ENCODE results near the gene TCTN2.

The TCTN2 gene

DNA sequence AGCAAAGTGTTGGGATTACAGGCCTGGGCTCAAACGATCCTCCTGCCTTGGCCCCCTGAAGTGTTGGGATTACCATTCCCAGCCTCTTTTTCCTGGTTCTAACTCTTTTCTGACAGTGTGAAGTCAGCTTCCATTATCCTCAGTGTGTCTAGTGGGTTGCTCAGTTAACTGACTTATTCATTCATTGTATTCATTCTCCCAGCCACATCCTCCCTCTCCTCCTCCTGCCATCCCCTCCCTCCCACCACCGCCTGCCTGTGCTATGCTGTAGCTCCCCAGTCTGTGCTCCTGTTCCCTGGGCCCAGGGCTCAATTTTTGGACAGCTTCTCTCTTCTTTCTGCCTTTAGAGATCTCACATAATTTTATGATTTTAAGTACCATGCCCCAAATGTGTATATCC, 60.7 kb downstream of the TCTN2 start:
- in situ Hi-C loops (cut with MboI; ENCODE audit: low pct_unique_long_range_greater_than_20kb, low sequenced_read_pairs), result no loop called here

GRCh38 chr12:123732251-123732650, 61.3 kb downstream of the TCTN2 start:
- in situ Hi-C loops (cut with MboI; ENCODE audit: low pct_unique_long_range_greater_than_20kb, low sequenced_read_pairs), result no loop called here
- no peak for DNase-seq

More for the DNA sequence above, 60.7 kb downstream of the TCTN2 start:
- no peak for DNase-seq

GRCh38 chr12:123733229-123733628, 62.3 kb downstream of the TCTN2 start:
- in situ Hi-C loops (cut with MboI; ENCODE audit: low pct_unique_long_range_greater_than_20kb, low sequenced_read_pairs), result no loop called here
- no peak for DNase-seq

GRCh38 chr12:123734268-123734667, 63.4 kb downstream of the TCTN2 start:
- DNase-seq, result no peak
- in situ Hi-C loops (cut with MboI; ENCODE audit: low pct_unique_long_range_greater_than_20kb, low sequenced_read_pairs), result no loop called here

DNA sequence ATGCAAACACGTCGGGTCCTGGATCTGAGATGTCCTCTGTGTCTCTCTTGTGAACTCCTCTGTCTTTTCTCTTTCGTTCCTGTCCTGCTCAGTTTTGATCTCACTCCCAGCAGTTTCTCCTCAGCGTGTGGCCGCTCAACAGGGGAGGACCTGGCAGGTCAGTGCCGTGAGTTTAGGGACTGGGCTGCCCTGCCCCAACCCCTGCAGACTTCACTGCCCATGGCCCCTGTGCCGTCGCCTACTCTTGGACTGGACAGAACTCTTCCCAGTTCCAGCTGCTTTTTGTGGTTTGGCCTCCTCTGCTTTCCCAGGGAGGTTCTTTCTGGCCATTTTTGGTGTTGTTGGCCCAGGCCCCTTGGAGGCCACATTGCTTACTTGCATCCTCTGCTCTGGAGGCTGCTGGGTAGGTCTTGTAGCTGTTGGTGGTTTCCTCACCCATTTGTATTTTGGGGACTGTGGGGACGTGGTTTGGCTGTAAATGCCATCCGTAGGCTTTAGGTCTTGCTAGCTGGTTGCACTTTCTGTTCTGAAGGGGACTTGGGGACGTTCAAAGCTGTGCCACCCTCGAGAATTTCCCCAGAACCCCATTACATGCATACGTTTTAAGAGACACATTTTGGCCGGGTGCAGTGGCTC, 71.1 kb downstream of the TCTN2 start:
- in situ Hi-C loops (cut with MboI; ENCODE audit: low pct_unique_long_range_greater_than_20kb, low sequenced_read_pairs), result no loop called here

DNA sequence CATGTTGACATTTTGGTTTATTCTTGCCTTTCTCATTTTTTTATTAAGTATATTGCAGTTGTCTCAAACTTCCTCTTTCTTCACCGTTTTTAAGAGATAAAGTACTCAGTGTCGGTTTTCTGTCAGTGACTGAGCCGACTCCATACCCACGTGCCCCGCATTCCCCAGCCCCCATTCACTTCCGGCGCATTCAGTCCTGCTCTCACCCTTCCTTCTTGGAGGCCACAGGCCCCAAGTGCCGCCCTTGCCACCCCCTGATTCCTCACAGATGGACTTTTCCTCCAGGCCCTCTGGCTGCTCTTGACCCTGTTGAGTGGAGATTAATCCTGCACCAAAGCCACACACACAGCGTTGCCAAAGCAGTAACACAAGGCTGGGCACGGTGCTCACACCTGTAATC, 72.1 kb downstream of the TCTN2 start:
- in situ Hi-C loops (cut with MboI; ENCODE audit: low pct_unique_long_range_greater_than_20kb, low sequenced_read_pairs), result no loop called here
- DNase-seq, result peak; percentile 96

More for the DNA sequence above, 71.1 kb downstream of the TCTN2 start:
- DNase-seq, result no peak

GRCh38 chr12:123744836-123745235, 73.9 kb downstream of the TCTN2 start:
- no peak for DNase-seq
- in situ Hi-C loops (cut with MboI; ENCODE audit: low pct_unique_long_range_greater_than_20kb, low sequenced_read_pairs), result no loop called here

- DNase-seq, result no peak
- in situ Hi-C loops (cut with MboI; ENCODE audit: low pct_unique_long_range_greater_than_20kb, low sequenced_read_pairs), result no loop called here
These were observed 76.4 kb downstream of the TCTN2 start for GRCh38 chr12:123747309-123747708.

- peak; percentile 62 for DNase-seq
- in situ Hi-C loops (cut with MboI; ENCODE audit: low pct_unique_long_range_greater_than_20kb, low sequenced_read_pairs), result no loop called here
These were observed 77.2 kb downstream of the TCTN2 start for GRCh38 chr12:123748161-123748560.

GRCh38 chr12:123748661-123749060, 77.7 kb downstream of the TCTN2 start:
- DNase-seq, result no peak

GRCh38 chr12:123749355-123749754, 78.4 kb downstream of the TCTN2 start:
- in situ Hi-C loops (cut with MboI; ENCODE audit: low pct_unique_long_range_greater_than_20kb, low sequenced_read_pairs), result no loop called here
- DNase-seq, result no peak

More at GRCh38 chr12:123748661-123749060, 77.7 kb downstream of the TCTN2 start:
- in situ Hi-C loops (cut with MboI; ENCODE audit: low pct_unique_long_range_greater_than_20kb, low sequenced_read_pairs), result no loop called here

- in situ Hi-C loops (cut with MboI; ENCODE audit: low pct_unique_long_range_greater_than_20kb, low sequenced_read_pairs), result no loop called here
- no peak for DNase-seq
These were observed 79.3 kb downstream of the TCTN2 start for GRCh38 chr12:123750159-123750656.

DNA sequence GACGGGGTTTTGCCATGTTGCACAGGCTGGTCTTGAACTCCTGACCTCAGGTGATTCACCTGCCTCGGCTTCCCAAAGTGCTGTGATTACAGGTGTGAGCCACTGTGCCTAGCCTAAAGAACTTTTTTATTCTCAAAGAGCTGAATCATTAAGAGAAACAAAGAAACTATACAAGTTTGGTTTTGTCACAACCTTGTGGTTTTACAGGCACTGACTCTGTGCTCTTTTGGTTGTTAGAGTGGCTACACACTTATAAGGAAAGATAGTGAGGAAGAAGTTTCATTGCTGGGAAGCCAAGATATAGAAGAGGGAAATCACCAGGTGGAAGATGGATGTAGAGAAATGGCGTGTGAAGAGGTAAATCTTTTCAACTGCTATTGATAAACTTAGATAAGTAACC, 81.1 kb downstream of the TCTN2 start:
- in situ Hi-C loops (cut with MboI; ENCODE audit: low pct_unique_long_range_greater_than_20kb, low sequenced_read_pairs), result no loop called here
- DNase-seq, result no peak

DNA sequence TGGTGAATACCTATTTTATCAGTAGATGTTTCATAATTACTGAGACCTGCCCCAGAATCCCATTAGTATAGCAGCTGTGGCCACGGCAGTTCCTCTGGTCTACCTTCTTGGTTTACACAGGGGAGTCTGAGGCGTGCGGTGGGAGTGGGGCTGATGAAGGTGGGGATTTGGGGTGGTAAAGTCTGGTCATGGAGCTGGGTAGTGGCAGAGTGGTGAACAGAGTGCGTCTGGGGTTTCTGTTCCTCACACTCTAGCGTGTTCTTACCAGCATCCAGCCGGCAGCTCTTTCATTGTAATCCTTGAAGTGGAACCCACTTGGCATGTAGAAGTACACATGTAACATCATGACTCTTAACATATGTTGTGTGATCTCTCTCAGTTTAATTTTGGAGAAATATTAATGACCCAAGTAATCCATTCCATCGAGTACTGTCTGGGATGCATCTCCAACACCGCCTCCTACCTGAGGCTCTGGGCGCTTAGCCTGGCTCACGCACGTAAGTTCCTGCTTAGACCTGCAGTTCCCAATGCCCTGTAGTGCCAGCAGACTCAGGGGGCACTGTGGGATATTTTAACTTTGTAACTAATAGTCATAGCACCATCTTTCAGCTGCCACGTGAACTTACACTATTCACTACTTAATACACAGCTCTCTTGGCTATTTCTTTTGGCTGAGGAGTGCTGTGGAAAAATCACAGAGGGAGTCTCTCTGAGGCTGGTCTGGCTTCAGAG, 83.3 kb downstream of the TCTN2 start:
- in situ Hi-C loops (cut with MboI; ENCODE audit: low pct_unique_long_range_greater_than_20kb, low sequenced_read_pairs), result no loop called here
- DNase-seq, result no peak

GRCh38 chr12:123757561-123757960, 86.6 kb downstream of the TCTN2 start:
- in situ Hi-C loops (cut with MboI; ENCODE audit: low pct_unique_long_range_greater_than_20kb, low sequenced_read_pairs), result no loop called here
- DNase-seq, result no peak
